Tibial artery (tissue), 4 donors: ENCODE data around the gene SCAMP2.

Experiments
- DNase-seq, 2 donors: peaks; one replicate each; pipeline ENCODE4 v3.0.0-alpha.2; 2019
- H3K27ac ChIP-seq, 2 donors: fragments of 200-600 bp; sonication (generic) in 1 of 2; 1 replicate in 1 of 2; 2 replicates in 1 of 2; pipeline ENCODE4 v1.5.1; 2018 to 2019; ENCODE audit warnings: mild to moderate bottlenecking in 1 of 2
- H3K27me3 ChIP-seq, 2 donors: fragments of 200-600 bp; sonication (generic) in 1 of 2; one replicate each; pipeline versions ENCODE4 v1.5.1 to v1.6.0; 2016 to 2019
- H3K36me3 ChIP-seq, 3 donors: fragments of 200-600 bp; sonication (generic) in 2 of 3; one replicate each; pipeline ENCODE4 v1.5.1; 2016 to 2019; ENCODE audit warnings: mild to moderate bottlenecking in 2 of 3
- H3K4me1 ChIP-seq, 4 donors: fragments of 200-600 bp; sonication (generic) in 2 of 4; 1 replicate in 3 of 4; 2 replicates in 1 of 4; pipeline ENCODE4 v1.5.1; 2016 to 2019
- H3K4me3 ChIP-seq, 2 donors: fragments of 200-600 bp; sonication (generic) in 1 of 2; 1 replicate in 1 of 2; 2 replicates in 1 of 2; pipeline ENCODE4 v1.5.1; 2018 to 2019; ENCODE audit warnings: mild to moderate bottlenecking in 2 of 2
- H3K9me3 ChIP-seq, 3 donors: fragments of 200-600 bp; sonication (generic) in 1 of 3; one replicate each; pipeline ENCODE4 v1.5.1; 2016 to 2019
- CTCF ChIP-seq, 2 experiments: fragments of 200-600 bp in 1 of 2; fragments of 450-650 bp in 1 of 2; IDR thresholded peaks; one replicate each; pipeline ENCODE4 v1.5.1; 2017 to 2019; ENCODE audit warnings: antibody characterized with exemption in 2 of 2, mild to moderate bottlenecking in 1 of 2, moderate library complexity in 1 of 2
- intact Hi-C: fragments of 100-400 bp; cut with DNase I; formaldehyde crosslinking; loops from one replicate; pipeline ENCODE4 v1.15.0; 2023; ENCODE audit warnings: low total_unique reads

SCAMP2 gene

GRCh38 chr15:74857671-74858368 lies 15.3 kb downstream of the SCAMP2 start:
- H3K27me3 ChIP-seq, result no peaks in the 10 kb centered on the region
- TF ChIP-seq CTCF (IDR thresholded peaks at IDR 0.05), result no peak
- DNase-seq, result no peak
- no peak overlapping the region for H3K27ac ChIP-seq
- intact Hi-C loops, result no loop called here
- H3K36me3 ChIP-seq, result peaks cover 13 to 16% (median 16%) of the 10 kb centered on the region in 3 donors
- H3K9me3 ChIP-seq, result no peaks in the 10 kb centered on the region
- no peak overlapping the region for H3K4me3 ChIP-seq
- H3K4me1 ChIP-seq, result peaks cover 0 to 11% (median 7%) of the 10 kb centered on the region in 4 donors

GRCh38 chr15:74857082-74857655 lies 16.0 kb downstream of the SCAMP2 start:
- H3K4me3 ChIP-seq, result no peak overlapping the region
- no peak for TF ChIP-seq CTCF (IDR thresholded peaks at IDR 0.05)
- H3K4me1 ChIP-seq, result peaks cover 0 to 11% (median 7%) of the 10 kb centered on the region in 4 donors
- no peaks in the 10 kb centered on the region for H3K27me3 ChIP-seq
- no peak for DNase-seq
- intact Hi-C loops, result no loop called here
- H3K9me3 ChIP-seq, result no peaks in the 10 kb centered on the region
- no peak overlapping the region for H3K27ac ChIP-seq
- H3K36me3 ChIP-seq, result peaks cover 20 to 23% (median 22%) of the 10 kb centered on the region in 3 donors

- Histone ChIP-seq H3K27ac (no peak overlapping the region), H3K4me1 (peaks cover 0 to 11% (median 7%) of the 10 kb centered on the region in 4 donors), H3K9me3 (no peaks in the 10 kb centered on the region), H3K27me3 (no peaks in the 10 kb centered on the region), H3K4me3 (no peak overlapping the region), H3K36me3 (peaks cover 26 to 29% (median 29%) of the 10 kb centered on the region in 3 donors)
- DNase-seq, result no peak
- TF ChIP-seq CTCF (IDR thresholded peaks at IDR 0.05), result no peak
- intact Hi-C loops, result no loop called here
Observed at GRCh38 chr15:74856537-74856936, 16.6 kb downstream of the SCAMP2 start.

- Histone ChIP-seq H3K9me3 (no peaks in the 10 kb centered on the region), H3K27ac (no peak overlapping the region), H3K27me3 (no peaks in the 10 kb centered on the region), H3K4me3 (no peak overlapping the region), H3K4me1 (peaks cover 0 to 11% (median 7%) of the 10 kb centered on the region in 4 donors), H3K36me3 (peaks cover 33 to 36% (median 35%) of the 10 kb centered on the region in 3 donors)
- no peak for DNase-seq
- no peak for TF ChIP-seq CTCF (IDR thresholded peaks at IDR 0.05)
- intact Hi-C loops, result no loop called here
Observed at GRCh38 chr15:74855857-74856256, 17.3 kb downstream of the SCAMP2 start.

- Histone ChIP-seq H3K4me1 (peaks cover 0 to 11% (median 4%) of the 10 kb centered on the region in 4 donors), H3K36me3 (peaks cover 45 to 49% (median 49%) of the 10 kb centered on the region in 3 donors), H3K27me3 (no peaks in the 10 kb centered on the region), H3K4me3 (no peak overlapping the region), H3K9me3 (no peaks in the 10 kb centered on the region), H3K27ac (no peak overlapping the region)
- no peak for DNase-seq
- no peak for TF ChIP-seq CTCF (IDR thresholded peaks at IDR 0.05)
- intact Hi-C loops, result no loop called here
Observed at GRCh38 chr15:74854453-74855022, 18.6 kb downstream of the SCAMP2 start.
